Measurements from ENCODE around the gene ASAP2. TPM values are rescaled to one million over a fixed set of nuclear protein-coding genes. Genes with fewer than 3 reads are reported as not detected.
A peak's percentile ranks its signal among the peaks of the same experiment; 100 is the strongest.
"Not testable (repeated sequence)": the region's sequence is repeated elsewhere in the genome, so short reads cannot be mapped to it uniquely, and the experiment has no call there.

ASAP2 gene
- total RNA-seq, 8 experiments from 2014 or later = 8.5 to 26.7 (median 19.1) TPM

DNA sequence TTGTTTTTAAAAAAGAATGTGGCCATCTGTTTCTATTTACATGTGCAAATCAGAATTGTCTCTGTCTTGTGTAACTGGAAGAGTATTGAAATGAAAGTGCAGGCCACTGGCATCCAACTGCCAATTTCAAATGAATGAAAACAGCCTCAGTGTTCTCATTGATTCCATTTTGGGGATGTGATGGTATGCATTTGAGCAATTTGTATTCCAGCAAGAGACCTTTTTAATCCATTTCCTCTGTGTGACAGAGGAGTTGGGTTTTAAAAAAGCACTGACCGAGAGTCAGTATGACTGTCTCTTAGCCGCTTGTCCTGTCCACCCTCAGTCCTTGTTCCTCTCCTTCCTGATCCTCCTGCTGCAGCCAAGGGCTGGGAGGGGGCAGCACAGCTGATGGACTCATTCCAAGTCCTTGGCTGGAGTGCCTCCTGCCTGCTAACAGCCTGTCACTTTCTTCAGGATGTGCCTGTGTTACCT lies 50.0 kb downstream of the ASAP2 start:
- WGBS, 10 experiments = 0 to 80% (median 30%) methylated on average over 1 to 2 of the region's 2 CpGs; no CpG with 5 or more reads in 4 of the 10 experiments
- peak; percentile 28 to 77 (median 60) for ATAC-seq (replicated peaks in 6 of 8)

DNA sequence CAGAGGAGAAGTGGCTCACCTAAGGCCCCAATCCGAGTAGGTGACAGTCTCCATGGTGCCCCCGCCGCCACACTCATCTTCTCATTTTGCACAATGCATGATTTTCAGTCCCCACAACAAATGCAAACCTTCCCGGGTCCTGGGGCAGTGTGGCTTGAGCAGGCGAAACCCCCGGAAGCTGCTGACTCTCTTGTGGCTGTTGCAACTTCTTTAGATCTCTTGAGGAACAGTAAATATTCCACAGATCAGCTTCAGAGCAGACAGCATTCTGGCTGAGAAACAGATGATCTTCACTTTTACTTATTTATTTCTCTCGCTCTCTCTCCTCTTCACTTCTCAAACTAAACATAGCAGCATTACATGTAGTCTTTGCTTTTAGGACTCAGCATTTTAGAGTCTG lies 51.9 kb downstream of the ASAP2 start:
- Histone ChIP-seq H3K27ac (peak overlapping the region in 1 of 2 donors; percentile 29), H3K4me1 (replicated peaks in 1 of 2) (peaks cover 48 to 49% of the 10 kb centered on the region in 2 donors), H3K4me3 (no peak overlapping the region)
- 59 to 95% (median 80%) methylated on average over 1 to 6 of the region's 7 CpGs; no CpG with 5 or more reads in 2 of the 10 experiments for WGBS, 10 experiments
- ATAC-seq (replicated peaks in 6 of 8) = no peak
- in situ Hi-C loops (cut with MboI; ENCODE audit: low pct_unique_long_range_greater_than_20kb in 2 of 9, low sequenced_read_pairs in 9 of 9, unreplicated experiment in 9 of 9) = no loop called here

More for the DNA sequence above, 50.0 kb downstream of the ASAP2 start:
- H3K4me3 ChIP-seq = no peak overlapping the region
- no peak overlapping the region for H3K27ac ChIP-seq
- in situ Hi-C loops (cut with MboI; ENCODE audit: low pct_unique_long_range_greater_than_20kb in 2 of 9, low sequenced_read_pairs in 9 of 9, unreplicated experiment in 9 of 9) = no loop called here
- H3K4me1 ChIP-seq (replicated peaks in 1 of 2) = peaks cover 48 to 49% of the 10 kb centered on the region in 2 donors

GRCh38 chr2:9258953-9259399 lies 52.4 kb downstream of the ASAP2 start:
- H3K4me1 ChIP-seq (replicated peaks in 1 of 2) = peaks cover 48 to 49% of the 10 kb centered on the region in 2 donors
- H3K27ac ChIP-seq = peak overlapping the region in 1 of 2 donors; percentile 29
- H3K4me3 ChIP-seq = no peak overlapping the region
- ATAC-seq (replicated peaks in 6 of 8) = peak in 5 of 8 experiments; percentile 34 to 55 (median 46)
- 40 to 83% (median 60%) methylated on average over 1 to 10 of the region's 12 CpGs; no CpG with 5 or more reads in 3 of the 10 experiments for WGBS, 10 experiments
- in situ Hi-C loops (cut with MboI; ENCODE audit: low pct_unique_long_range_greater_than_20kb in 2 of 9, low sequenced_read_pairs in 9 of 9, unreplicated experiment in 9 of 9) = no loop called here

- peak in 2 of 8 experiments; percentile 13 to 22 for ATAC-seq (replicated peaks in 6 of 8)
- Histone ChIP-seq H3K4me1 (replicated peaks in 1 of 2) (peaks cover 44 to 49% of the 10 kb centered on the region in 2 donors), H3K27ac (peak overlapping the region in 1 of 2 donors; percentile 6), H3K4me3 (no peak overlapping the region)
- WGBS, 10 experiments = 40 to 100% (median 86%) methylated on average over 1 to 6 of the region's 6 CpGs; no CpG with 5 or more reads in 3 of the 10 experiments
- in situ Hi-C loops (cut with MboI; ENCODE audit: low pct_unique_long_range_greater_than_20kb in 2 of 9, low sequenced_read_pairs in 9 of 9, unreplicated experiment in 9 of 9) = no loop called here
These were observed 53.9 kb downstream of the ASAP2 start for GRCh38 chr2:9260464-9260918.

- no peak for ATAC-seq (replicated peaks in 6 of 8)
- in situ Hi-C loops (cut with MboI; ENCODE audit: low pct_unique_long_range_greater_than_20kb in 2 of 9, low sequenced_read_pairs in 9 of 9, unreplicated experiment in 9 of 9) = no loop called here
- 0 to 92% (median 75%) methylated on average over 1 to 3 of the region's 6 CpGs; no CpG with 5 or more reads in 3 of the 10 experiments for WGBS, 10 experiments
- Histone ChIP-seq H3K4me1 (replicated peaks in 1 of 2) (peaks cover 41 to 48% of the 10 kb centered on the region in 2 donors), H3K27ac (no peak overlapping the region), H3K4me3 (no peak overlapping the region)
These were observed 54.7 kb downstream of the ASAP2 start for GRCh38 chr2:9261231-9261883.

- Histone ChIP-seq H3K4me3 (no peak overlapping the region), H3K4me1 (replicated peaks in 1 of 2) (peaks cover 33 to 41% of the 10 kb centered on the region in 2 donors), H3K27ac (peak overlapping the region in 1 of 2 donors; percentile 25)
- 42 to 100% (median 80%) methylated on average over 1 to 8 of the region's 14 CpGs; no CpG with 5 or more reads in 2 of the 10 experiments for WGBS, 10 experiments
- in situ Hi-C loops (cut with MboI; ENCODE audit: low pct_unique_long_range_greater_than_20kb in 2 of 9, low sequenced_read_pairs in 9 of 9, unreplicated experiment in 9 of 9) = no loop called here
- peak in 5 of 8 experiments; percentile 67 to 82 (median 79) for ATAC-seq (replicated peaks in 6 of 8)
These were observed 56.1 kb downstream of the ASAP2 start for GRCh38 chr2:9262671-9263171.

- Histone ChIP-seq H3K27ac (no peak overlapping the region), H3K4me3 (no peak overlapping the region), H3K4me1 (replicated peaks in 1 of 2) (peaks cover 31 to 40% of the 10 kb centered on the region in 2 donors)
- in situ Hi-C loops (cut with MboI; ENCODE audit: low pct_unique_long_range_greater_than_20kb in 2 of 9, low sequenced_read_pairs in 9 of 9, unreplicated experiment in 9 of 9) = no loop called here
- ATAC-seq (replicated peaks in 6 of 8) = peak in 2 of 8 experiments; percentile 15
- 20 to 88% (median 59%) methylated on average over 1 to 10 of the region's 14 CpGs; no CpG with 5 or more reads in 3 of the 10 experiments for WGBS, 10 experiments
These were observed 56.8 kb downstream of the ASAP2 start for GRCh38 chr2:9263428-9263827.

DNA sequence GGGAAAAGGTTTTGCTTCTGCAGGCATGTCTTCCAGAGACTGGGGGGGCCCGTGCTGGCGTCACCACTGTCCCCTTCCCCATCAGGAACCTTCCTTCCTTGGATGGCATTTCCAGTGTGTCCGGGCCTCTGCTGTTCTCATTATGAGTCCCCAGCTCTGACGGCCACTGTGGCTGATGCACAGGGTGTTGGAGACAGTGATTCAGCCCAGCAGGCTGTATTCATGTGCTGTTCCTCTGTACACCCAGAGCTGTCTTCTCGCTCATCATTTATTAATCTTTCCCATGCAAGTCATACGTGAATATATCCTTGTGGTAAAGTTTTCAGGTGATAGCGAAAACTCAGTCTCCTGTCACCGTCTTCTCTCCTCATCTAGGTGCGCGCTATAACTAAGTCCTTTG lies 57.7 kb downstream of the ASAP2 start:
- no peak overlapping the region for H3K27ac ChIP-seq
- peak in 5 of 8 experiments; percentile 34 to 75 (median 53) for ATAC-seq (replicated peaks in 6 of 8)
- WGBS, 10 experiments = 40 to 100% (median 85%) methylated on average over 1 to 8 of the region's 10 CpGs; no CpG with 5 or more reads in 2 of the 10 experiments
- peaks cover 26 to 35% of the 10 kb centered on the region in 2 donors for H3K4me1 ChIP-seq (replicated peaks in 1 of 2)
- no peak overlapping the region for H3K4me3 ChIP-seq
- in situ Hi-C loops (cut with MboI; ENCODE audit: low pct_unique_long_range_greater_than_20kb in 2 of 9, low sequenced_read_pairs in 9 of 9, unreplicated experiment in 9 of 9) = no loop called here

GRCh38 chr2:9266711-9267110 lies 60.1 kb downstream of the ASAP2 start:
- no peak overlapping the region for H3K4me3 ChIP-seq
- H3K27ac ChIP-seq = no peak overlapping the region
- in situ Hi-C loops (cut with MboI; ENCODE audit: low pct_unique_long_range_greater_than_20kb in 2 of 9, low sequenced_read_pairs in 9 of 9, unreplicated experiment in 9 of 9) = no loop called here
- 83 to 100% (median 96%) methylated on average over 1 to 5 of the region's 5 CpGs; no CpG with 5 or more reads in 1 of the 10 experiments for WGBS, 10 experiments
- no peak for ATAC-seq (replicated peaks in 6 of 8)
- peaks cover 18 to 24% of the 10 kb centered on the region in 2 donors for H3K4me1 ChIP-seq (replicated peaks in 1 of 2)

GRCh38 chr2:9267286-9267685 lies 60.7 kb downstream of the ASAP2 start:
- in situ Hi-C loops (cut with MboI; ENCODE audit: low pct_unique_long_range_greater_than_20kb in 2 of 9, low sequenced_read_pairs in 9 of 9, unreplicated experiment in 9 of 9); H3K27ac ChIP-seq; H3K4me3 ChIP-seq; ATAC-seq (replicated peaks in 6 of 8): not testable (repeated sequence)
- peaks cover 18 to 23% of the 10 kb centered on the region in 2 donors for H3K4me1 ChIP-seq (replicated peaks in 1 of 2)
- 81 to 100% (median 100%) methylated on average over 1 to 2 of the region's 3 CpGs; no CpG with 5 or more reads in 1 of the 10 experiments for WGBS, 10 experiments

GRCh38 chr2:9268301-9269080 lies 61.9 kb downstream of the ASAP2 start:
- peak in 4 of 8 experiments; percentile 23 to 54 (median 42) for ATAC-seq (replicated peaks in 6 of 8)
- peaks cover 9 to 14% of the 10 kb centered on the region in 2 donors for H3K4me1 ChIP-seq (replicated peaks in 1 of 2)
- in situ Hi-C loops (cut with MboI; ENCODE audit: low pct_unique_long_range_greater_than_20kb in 2 of 9, low sequenced_read_pairs in 9 of 9, unreplicated experiment in 9 of 9) = no loop called here
- no peak overlapping the region for H3K4me3 ChIP-seq
- H3K27ac ChIP-seq = peak overlapping the region in 1 of 2 donors; percentile 31
- WGBS, 10 experiments = 51 to 100% (median 65%) methylated on average over 1 to 13 of the region's 18 CpGs

DNA sequence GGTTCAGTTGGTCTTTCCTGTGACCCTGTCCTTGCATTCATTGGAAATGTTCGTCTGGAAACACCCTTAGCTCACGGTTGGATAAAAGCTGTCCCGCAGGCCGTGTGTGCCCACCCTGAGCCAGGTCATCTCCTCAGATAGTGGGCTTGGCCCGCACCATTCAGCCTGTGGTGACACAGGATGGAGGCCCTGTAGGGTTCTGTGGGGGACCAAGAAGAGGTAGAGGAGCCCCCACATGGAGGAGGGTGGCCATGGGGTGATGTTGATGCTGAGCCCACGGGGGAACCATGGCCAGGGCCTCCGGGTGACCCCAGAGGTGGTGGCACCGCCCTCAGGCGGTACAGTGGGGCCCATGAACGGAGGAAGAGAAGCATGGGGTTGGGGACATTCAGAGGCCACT lies 62.7 kb downstream of the ASAP2 start:
- peak in 1 of 8 experiments; percentile 30 for ATAC-seq (replicated peaks in 6 of 8)
- no peak overlapping the region for H3K4me3 ChIP-seq
- 70 to 100% (median 89%) methylated on average over 2 to 7 of the region's 10 CpGs; no CpG with 5 or more reads in 6 of the 10 experiments for WGBS, 10 experiments
- peaks cover 11 to 14% of the 10 kb centered on the region in 2 donors for H3K4me1 ChIP-seq (replicated peaks in 1 of 2)
- in situ Hi-C loops (cut with MboI; ENCODE audit: low pct_unique_long_range_greater_than_20kb in 2 of 9, low sequenced_read_pairs in 9 of 9, unreplicated experiment in 9 of 9) = no loop called here
- H3K27ac ChIP-seq = no peak overlapping the region
